HCT116 (cell line): ENCODE results near the gene SERPINB8.

Experiments
- CTCF ChIP-seq, 3 experiments: fragments of 200-600 bp in 1 of 3; sonication (generic) in 1 of 3; IDR thresholded peaks in 2 of 3; conservative IDR thresholded peaks in 1 of 3; 2 replicates each; pipeline ENCODE4 v1.5.1; 2012 to 2017; ENCODE audit warnings: low read depth in 2 of 3, low read length in 2 of 3, antibody characterized with exemption in 1 of 3, borderline replicate concordance in 1 of 3, control low read depth in 1 of 3, mild to moderate bottlenecking in 1 of 3, mixed read lengths in 1 of 3, mixed run types in 1 of 3, moderate library complexity in 1 of 3; ENCODE audit not compliant: insufficient read depth in 1 of 3
- EZH2 ChIP-seq: fragments of 200-600 bp; sonication (generic); IDR thresholded peaks from 2 replicates; pipeline ENCODE4 v1.6.1; 2017; ENCODE audit warnings: antibody characterized with exemption, mixed run types
- POLR2A ChIP-seq: IDR thresholded peaks from 2 replicates; pipeline ENCODE4 v1.7.0; 2011; ENCODE audit warnings: borderline replicate concordance; ENCODE audit not compliant: insufficient read depth, insufficient read length; ENCODE audit errors: extremely low read depth
- SIN3A ChIP-seq: IDR thresholded peaks from 2 replicates; pipeline ENCODE4 v1.6.1; 2012; ENCODE audit warnings: low read depth
- ZFX ChIP-seq: fragments of 450-650 bp; IDR thresholded peaks from 2 replicates; pipeline ENCODE4 v1.6.1; 2017

- TF ChIP-seq CTCF (IDR thresholded peaks at IDR 0.05 in 2 of 3, conservative IDR thresholded peaks at IDR 0.05 in 1 of 3; ENCODE audit: borderline replicate concordance in 1 of 3, insufficient read depth in 1 of 3, low read depth in 2 of 3, low read length in 2 of 3) (no peak), SIN3A (no peak), ZFX (no peak), EZH2 (no peak), POLR2A (no peak)
These were observed 22.7 kb upstream of the SERPINB8 start for GRCh38 chr18:63947051-63947790.
